ENCODE data around the gene TIFAB.
"Not testable (repeated sequence)": the region's sequence is repeated elsewhere in the genome, so short reads cannot be mapped to it uniquely, and the experiment has no call there.

Gene TIFAB, protein sequence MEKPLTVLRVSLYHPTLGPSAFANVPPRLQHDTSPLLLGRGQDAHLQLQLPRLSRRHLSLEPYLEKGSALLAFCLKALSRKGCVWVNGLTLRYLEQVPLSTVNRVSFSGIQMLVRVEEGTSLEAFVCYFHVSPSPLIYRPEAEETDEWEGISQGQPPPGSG

DNA sequence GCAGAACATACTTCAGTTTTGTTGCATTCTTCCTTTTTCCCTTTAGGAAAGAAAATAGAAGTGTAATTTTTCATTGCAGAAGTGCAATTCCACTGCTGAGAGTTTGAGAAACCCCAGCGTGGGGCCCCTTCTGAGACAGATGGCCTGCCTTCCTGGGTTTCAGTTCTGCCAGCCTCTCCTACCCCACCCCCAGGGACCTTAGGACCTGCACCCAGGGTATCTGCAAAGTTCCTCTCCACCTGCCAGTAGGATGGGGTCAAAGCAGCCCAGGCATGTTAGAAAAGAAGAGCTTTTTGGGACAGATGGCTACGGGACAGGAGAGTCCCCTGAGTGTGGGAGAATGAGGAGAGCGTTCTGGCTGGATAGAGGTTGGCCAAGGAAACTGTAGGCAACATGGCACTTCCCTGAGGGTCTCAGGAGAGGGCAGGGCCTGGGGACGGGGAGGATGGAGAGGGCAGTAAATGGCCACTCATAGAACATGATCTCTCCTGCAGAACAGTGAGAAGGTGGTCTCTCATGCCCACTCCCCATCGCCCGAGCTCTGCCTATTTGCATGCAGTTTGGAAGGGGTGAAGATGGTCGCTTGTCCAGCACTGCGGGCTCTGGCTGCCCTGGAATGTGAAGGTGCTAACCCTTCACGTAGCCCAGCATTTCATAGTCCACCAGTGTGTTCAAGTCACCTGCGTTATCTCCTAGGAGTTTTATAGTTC lies at the start of gene TIFAB:
Gene TIFAB, minus strand, starts transcription at position 31 of the 710 bp plus-strand sequence. CDS start 2,412 bp downstream, outside the sequence.
- H3K4me3 ChIP-seq (ENCODE audit: low read length): no peak within 1 kb of the TSS
- TF ChIP-seq ZNF274 (IDR thresholded peaks at IDR 0.05; ENCODE audit: low read depth, low read length): no peak

DNA sequence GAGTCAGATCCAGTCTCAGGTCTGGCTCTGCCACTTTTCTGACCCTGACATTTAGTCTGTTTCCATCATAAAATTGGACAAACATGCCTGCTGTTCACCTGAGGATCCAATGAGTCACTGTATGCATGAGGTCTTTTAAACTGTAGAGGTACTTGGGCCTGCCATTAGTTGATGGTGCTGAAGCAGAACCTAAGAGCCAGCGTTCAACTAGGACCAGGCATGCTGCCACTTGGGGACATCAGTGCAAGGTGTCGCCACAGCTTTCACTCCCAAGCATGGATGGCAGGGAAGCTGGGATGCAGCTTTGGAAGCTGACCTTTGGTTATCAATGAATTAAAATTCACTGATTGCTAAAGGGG lies 46.5 kb upstream of the TIFAB start:
- no peak for TF ChIP-seq ZNF274 (IDR thresholded peaks at IDR 0.05; ENCODE audit: low read depth, low read length)
- no peak overlapping the region for H3K4me3 ChIP-seq (ENCODE audit: low read length)

DNA sequence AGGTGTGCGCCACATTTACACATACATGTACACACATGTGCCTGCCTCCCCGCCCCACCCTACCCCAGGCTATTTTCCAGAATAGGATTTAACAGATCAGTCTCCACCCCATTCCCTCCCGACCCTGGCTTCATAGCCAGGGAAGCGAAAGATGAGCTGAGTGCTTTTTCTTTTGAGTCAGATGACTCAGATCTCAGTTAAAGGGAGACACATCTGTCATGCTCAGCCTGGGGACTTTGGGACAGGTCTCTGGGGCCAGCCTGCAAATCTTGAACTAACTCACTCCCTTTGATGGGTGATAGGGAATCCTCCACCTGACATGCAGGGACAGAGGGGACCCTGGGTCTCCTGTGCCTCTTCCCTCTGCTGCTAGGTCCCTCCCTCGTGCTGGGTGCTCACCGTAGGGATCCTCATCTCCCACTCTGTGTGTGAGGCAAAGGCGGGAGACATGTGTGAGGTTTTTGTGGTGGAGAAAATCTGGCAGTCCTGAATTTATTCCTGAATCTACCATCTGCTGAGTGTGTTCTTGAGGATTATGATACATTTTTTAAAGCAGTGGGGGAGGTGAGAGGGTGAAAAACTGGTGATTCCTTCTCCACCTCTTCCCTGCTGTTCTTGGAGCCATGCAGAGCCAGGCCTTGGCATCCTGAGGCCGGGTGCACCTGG lies 46.0 kb upstream of the TIFAB start:
- no peak for TF ChIP-seq ZNF274 (IDR thresholded peaks at IDR 0.05; ENCODE audit: low read depth, low read length)
- no peak overlapping the region for H3K4me3 ChIP-seq (ENCODE audit: low read length)

DNA sequence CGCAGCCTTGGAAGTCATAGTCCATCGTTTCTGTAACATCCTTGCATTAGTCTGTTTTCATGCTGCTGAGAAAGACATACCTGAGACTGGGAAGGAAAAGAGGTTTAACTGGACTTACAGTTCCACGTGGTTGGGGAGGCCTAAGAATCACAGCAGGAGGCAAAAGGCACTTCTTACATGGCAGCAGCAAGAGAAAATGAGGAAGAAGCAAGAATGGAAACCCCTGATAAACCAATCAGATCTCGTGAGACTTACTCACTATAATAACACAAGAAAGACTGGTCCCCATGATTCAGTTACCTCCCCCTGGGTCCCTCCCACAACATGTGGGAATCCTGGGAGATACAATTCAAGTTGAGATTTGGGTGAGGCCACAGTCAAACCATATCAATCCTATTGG lies 43.4 kb upstream of the TIFAB start:
- not testable (repeated sequence) for H3K4me3 ChIP-seq (ENCODE audit: low read length)

DNA sequence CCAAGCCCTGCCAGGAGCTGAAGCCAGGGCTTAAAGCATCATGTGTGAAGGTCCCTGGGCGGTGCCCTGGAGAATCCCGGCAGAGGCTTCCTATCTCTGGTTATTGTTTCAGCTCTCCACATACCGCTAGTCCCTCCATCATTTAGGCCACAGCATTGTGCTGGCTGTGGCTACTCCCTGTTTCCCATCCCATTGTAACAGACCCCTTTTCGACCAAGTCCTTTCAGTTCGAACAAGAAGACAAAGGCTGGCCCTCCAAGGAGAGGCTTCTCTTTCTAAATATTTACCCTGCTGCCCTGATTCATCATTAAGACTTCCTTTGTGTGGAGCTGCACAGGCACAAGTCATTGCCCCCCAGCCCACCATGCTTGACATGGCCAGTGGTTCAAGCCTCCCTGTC lies 42.0 kb upstream of the TIFAB start:
- TF ChIP-seq ZNF274 (IDR thresholded peaks at IDR 0.05; ENCODE audit: low read depth, low read length): no peak
- H3K4me3 ChIP-seq (ENCODE audit: low read length): no peak overlapping the region

DNA sequence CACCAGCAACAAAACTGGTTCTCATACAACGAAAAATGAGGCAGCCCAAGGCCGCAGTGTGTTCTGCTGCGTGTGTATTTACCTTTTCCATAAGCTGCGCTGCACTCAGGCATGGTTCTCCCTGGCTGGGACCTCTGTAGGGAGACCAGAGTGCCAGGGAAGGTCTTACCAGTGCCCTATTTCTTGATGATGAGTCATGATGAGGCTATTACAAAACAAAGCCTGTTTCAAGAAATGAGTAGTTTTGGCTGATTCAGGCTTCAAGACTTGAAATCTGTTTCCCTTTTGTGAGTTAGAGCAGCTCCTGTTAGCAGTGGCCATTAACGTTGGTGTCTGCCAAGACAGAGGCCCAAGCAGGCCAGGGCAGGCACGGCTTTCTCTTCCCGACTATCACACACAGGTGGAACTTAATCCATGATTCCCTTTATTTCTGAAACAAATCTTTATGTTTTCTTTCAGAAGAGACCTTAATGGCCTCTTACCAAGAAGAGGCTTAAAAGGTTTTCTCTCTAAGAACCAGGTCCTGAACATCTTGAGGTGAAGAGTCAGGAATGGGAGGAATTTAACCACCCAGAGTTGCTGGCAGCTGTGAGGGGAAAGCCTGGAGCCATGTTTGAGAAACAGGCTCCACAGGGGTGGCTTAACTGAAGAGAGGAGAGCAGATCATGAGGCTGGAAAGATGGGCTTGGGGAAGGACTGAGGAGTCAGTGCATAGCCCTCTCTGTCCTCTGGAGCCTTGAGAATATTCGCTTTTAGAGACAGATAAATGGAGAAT lies 41.4 kb upstream of the TIFAB start:
- H3K4me3 ChIP-seq (ENCODE audit: low read length): no peak overlapping the region
- no peak for TF ChIP-seq ZNF274 (IDR thresholded peaks at IDR 0.05; ENCODE audit: low read depth, low read length)

DNA sequence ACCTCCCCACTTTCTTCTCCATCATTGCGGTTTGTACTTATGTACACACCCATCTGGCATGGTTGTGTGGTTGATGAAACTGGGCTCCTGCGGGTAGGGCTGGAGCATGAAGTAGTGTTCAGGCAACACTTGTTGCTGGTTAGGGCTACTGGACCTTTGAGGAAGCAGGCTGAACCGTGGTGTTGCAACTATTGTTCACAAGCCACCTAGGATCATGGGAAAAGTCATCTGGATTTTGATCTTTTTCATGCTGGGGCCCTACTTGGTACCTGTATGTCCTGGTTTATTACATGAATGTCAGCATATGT lies 40.1 kb upstream of the TIFAB start:
- no peak overlapping the region for H3K4me3 ChIP-seq (ENCODE audit: low read length)
- no peak for TF ChIP-seq ZNF274 (IDR thresholded peaks at IDR 0.05; ENCODE audit: low read depth, low read length)

DNA sequence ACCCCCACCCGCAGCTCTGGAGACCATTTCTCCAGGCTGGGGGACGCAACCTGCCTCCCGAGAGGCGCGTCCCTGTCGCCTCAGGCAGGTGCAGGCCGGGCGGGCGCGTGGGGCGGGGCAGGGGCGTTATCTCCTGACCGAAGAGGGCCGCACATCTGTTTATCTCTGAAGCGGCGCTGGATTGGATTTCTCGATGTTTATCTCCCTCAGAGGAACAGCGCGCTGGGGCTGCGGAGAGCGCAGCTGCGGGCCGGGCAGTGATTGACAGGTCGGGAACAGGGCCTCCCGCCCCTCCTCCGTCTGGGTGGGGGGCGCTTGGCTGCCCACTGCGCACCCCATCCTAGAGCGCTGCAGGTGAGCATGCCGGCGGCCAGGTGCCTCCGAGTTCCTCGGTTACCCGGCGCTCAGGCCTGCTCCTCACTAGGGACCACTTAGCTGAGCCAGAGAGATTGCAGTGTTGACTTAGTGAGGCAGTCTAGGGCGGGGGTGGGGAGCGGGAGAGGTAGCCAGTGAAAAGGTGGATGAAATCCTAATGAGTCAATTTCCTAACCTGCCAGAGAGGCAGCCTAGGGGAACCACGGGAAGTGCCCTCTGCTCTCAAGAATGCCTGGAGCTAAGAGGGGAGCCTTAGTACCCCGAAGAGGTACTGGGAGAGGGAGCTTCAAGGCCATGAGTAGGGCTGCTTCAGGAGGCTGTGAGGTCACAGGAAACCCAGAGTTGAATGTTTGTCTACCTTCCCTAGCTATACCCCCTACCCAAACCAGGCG lies 39.6 kb upstream of the TIFAB start:
- H3K4me3 ChIP-seq (ENCODE audit: low read length): no peak overlapping the region
- no peak for TF ChIP-seq ZNF274 (IDR thresholded peaks at IDR 0.05; ENCODE audit: low read depth, low read length)

DNA sequence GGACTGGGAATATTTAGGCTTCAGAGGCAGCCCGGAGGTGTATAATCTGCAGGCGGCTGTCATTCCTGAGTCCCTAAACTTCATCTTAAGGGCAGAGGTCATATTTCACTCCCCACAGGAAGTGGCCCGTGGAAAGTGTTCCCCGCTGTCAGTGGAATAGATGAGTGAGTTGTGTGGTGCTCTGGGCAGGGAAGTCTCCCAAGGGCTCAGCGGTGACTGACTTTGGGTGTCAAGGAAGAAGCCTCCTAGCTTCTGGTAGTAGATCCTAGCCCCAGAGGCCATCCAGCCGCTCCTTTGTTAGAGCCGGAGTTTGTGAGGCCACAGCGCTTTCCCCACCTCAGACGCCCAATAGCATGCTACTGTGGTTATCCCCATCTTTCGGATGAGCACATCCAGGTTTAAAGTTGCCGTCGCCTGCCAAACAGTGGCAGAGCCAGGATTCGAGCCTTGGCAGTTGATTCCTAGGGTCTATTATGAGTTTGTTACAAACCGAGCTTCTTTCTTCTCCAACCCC lies 38.9 kb upstream of the TIFAB start:
- no peak overlapping the region for H3K4me3 ChIP-seq (ENCODE audit: low read length)
- TF ChIP-seq ZNF274 (IDR thresholded peaks at IDR 0.05; ENCODE audit: low read depth, low read length): no peak

DNA sequence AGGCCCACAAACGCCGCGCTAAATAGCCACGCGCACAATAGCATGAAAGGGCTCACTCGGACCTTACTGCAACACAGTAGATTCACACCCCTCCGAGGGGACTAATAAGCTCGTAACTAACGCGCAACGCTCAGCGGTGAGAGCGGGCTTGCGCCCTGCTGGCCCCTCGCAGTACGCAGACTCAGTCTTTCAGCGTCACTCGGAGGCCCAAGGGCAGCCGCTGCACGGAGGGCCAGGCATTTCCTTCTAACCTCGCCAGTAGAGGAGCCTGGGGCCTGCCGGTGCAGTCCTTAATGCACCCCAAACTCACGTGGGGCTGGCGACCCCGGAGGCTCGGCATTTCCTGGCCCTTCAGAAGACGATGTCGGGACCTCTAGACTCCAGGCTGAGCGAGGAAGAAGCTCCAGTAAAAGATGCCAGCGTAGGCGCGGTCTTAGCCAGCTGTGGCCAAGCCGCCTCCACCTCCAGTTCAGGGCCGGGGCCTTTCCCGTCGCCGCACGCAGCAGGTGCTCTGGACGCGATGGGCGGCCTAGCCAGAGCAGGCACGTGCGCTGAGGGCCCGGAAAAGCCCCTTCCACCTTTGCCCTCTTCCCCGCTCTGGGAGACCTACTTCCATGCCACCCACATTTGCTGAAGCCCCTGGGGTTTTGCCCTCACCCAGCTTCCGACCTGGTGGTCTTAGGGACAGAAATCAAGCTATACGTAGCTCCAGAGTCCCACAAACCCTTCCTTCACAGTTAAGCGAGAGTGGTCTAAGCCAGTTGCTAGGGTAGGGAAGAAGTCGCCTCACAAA lies 38.3 kb upstream of the TIFAB start:
- no peak for TF ChIP-seq ZNF274 (IDR thresholded peaks at IDR 0.05; ENCODE audit: low read depth, low read length)
- no peak overlapping the region for H3K4me3 ChIP-seq (ENCODE audit: low read length)

DNA sequence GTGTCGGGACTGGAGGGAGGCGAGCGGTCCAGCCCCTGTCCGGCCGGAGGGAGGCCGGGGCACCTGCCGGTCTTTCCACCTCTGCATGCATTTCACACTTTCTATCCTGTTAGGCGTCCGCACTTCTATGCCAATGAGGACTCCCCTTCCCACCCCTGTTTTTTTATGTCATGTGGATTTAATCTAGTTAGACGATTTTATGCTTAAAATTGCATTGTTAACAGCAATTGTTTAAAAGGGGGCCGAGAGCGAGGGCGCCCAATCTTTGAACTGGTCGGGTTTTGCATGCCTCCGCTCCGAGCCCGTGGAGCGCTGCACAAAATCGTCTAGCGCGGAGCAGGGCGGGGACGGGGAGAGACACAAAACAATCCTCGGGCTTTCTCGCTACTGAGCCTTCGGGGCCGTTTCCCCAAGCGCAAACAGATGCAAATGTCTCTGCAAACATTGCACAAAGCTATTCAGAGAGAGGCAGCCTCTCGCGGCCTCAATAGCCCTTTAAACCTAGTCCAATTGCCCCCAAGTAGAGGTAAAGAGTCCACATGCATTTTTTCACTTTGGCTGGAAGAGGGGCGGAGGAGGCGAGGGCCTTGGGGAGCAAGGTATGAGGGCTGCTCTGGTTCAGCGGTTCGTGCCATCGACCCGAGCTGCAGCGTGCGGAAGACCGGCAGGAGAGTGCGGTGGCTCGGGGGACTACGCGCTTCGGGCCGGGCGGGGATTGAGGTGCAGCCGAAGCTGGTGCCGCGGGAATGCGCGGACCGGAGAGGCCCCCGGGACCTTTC lies 37.5 kb upstream of the TIFAB start:
- no peak for TF ChIP-seq ZNF274 (IDR thresholded peaks at IDR 0.05; ENCODE audit: low read depth, low read length)
- no peak overlapping the region for H3K4me3 ChIP-seq (ENCODE audit: low read length)

DNA sequence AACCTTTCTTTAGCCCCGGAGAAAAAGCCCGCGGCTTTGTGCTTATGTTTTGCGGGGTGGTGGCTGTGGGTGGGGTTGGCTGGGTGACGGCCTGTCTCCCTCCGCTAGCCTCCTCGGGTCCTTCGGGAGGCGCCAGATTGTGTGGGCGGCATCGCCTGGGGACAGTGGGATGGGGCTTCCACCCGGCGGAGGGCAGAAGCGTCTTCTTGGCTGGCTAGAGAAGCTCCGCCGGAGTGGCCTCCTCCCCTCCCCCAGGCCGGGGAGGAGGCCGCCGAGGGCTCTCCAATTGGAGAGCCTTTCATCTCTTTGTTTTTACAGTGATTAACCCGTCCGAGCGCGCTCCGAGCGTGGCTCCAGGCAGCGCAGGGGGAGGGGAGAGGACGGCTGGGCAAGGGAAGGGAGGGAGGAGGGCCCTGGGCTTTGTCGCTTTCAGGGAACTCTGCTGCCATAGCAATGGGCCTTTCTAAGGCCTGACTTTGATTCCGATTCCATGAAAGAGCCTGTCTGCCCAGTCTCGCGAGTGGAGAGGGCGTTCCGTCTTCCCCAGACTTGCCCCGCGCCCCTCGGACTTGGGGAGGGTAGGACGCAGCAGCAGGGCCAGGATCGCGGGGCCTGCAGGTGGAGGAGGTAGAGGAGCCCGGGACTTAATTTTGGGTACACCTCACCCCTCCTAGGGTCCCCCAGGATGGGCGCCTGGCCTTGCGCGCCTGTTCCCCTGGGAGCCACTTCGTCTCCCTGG lies 36.7 kb upstream of the TIFAB start:
- TF ChIP-seq ZNF274 (IDR thresholded peaks at IDR 0.05; ENCODE audit: low read depth, low read length): no peak
- H3K4me3 ChIP-seq (ENCODE audit: low read length): no peak overlapping the region
